ENCODE data around the gene SYNE2.
"Not testable (repeated sequence)": the region's sequence is repeated elsewhere in the genome, so short reads cannot be mapped to it uniquely, and the experiment has no call there.

The SYNE2 gene

DNA sequence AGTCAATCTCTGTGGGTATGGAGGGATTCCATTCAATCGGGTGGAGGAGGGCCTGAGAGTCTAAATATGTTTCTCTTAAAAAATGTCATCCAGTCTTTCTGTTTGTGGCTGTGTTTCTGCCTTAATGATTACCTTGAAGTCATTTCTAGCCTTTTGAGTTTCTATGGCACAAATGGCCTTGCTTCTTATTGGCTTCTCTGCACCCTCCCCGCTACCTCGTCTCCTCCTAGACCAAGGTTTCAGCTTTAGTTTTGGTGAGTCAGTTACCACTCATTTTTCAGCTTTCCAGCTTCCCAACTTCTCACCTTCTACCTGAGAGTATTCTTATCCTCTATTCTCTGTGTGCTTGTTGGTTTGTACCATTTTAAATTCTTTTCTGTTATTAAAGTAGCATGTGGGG lies 159.2 kb downstream of the SYNE2 start:
- in situ Hi-C loops (cut with MboI; ENCODE audit: low pct_unique_long_range_greater_than_20kb, low sequenced_read_pairs, unreplicated experiment) = no loop called here
- TF ChIP-seq, protein P1, sequence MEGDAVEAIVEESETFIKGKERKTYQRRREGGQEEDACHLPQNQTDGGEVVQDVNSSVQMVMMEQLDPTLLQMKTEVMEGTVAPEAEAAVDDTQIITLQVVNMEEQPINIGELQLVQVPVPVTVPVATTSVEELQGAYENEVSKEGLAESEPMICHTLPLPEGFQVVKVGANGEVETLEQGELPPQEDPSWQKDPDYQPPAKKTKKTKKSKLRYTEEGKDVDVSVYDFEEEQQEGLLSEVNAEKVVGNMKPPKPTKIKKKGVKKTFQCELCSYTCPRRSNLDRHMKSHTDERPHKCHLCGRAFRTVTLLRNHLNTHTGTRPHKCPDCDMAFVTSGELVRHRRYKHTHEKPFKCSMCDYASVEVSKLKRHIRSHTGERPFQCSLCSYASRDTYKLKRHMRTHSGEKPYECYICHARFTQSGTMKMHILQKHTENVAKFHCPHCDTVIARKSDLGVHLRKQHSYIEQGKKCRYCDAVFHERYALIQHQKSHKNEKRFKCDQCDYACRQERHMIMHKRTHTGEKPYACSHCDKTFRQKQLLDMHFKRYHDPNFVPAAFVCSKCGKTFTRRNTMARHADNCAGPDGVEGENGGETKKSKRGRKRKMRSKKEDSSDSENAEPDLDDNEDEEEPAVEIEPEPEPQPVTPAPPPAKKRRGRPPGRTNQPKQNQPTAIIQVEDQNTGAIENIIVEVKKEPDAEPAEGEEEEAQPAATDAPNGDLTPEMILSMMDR (IDR thresholded peaks at IDR 0.05; ENCODE audit: extremely low read depth, insufficient read depth, missing control alignments) = no peak
- no peak for DNase-seq (ENCODE audit: low spot score)

DNA sequence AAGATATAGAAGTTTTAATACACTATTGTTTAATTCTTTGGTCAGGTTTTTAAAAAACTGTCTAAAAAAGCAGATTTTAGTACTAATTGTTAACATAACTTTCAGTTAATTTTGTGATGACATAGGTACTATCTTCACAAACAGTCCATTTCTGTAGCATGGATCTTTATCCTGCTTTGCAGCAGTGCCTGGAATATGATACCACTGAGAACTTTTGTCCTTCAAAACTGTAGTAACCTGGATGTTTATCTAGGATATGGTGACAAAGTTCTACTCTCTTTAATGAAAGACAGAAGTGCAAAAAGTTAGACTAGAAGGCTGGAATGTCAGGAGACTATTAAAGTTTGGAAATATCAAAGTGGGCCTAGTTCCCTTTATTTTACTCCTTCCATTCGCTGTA lies 159.9 kb downstream of the SYNE2 start:
- in situ Hi-C loops (cut with MboI; ENCODE audit: low pct_unique_long_range_greater_than_20kb, low sequenced_read_pairs, unreplicated experiment) = no loop called here
- TF ChIP-seq, protein P1 (IDR thresholded peaks at IDR 0.05; ENCODE audit: extremely low read depth, insufficient read depth, missing control alignments) = no peak
- no peak for DNase-seq (ENCODE audit: low spot score)

DNA sequence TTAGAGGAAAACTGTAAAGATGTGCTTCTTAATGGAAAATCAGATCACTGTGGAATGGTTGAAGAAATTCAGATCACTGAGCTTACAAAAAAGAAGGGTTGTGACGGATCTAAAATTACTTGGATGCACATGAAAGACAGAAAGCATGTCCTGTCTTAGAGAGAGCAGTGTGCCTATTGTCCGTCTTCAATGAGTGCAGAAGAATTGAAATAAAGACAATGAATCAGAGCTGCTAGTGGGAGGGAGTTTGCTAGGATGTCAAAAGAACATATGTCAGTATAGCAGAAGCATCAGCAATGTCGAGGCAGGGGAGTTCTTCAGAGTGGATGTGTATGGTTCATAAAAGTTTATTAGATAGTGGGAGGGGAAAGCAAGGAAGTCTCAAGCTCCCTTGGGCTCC lies 172.7 kb downstream of the SYNE2 start:
- in situ Hi-C loops (cut with MboI; ENCODE audit: low pct_unique_long_range_greater_than_20kb, low sequenced_read_pairs, unreplicated experiment) = no loop called here
- TF ChIP-seq, protein P1 (IDR thresholded peaks at IDR 0.05; ENCODE audit: extremely low read depth, insufficient read depth, missing control alignments) = no peak

DNA sequence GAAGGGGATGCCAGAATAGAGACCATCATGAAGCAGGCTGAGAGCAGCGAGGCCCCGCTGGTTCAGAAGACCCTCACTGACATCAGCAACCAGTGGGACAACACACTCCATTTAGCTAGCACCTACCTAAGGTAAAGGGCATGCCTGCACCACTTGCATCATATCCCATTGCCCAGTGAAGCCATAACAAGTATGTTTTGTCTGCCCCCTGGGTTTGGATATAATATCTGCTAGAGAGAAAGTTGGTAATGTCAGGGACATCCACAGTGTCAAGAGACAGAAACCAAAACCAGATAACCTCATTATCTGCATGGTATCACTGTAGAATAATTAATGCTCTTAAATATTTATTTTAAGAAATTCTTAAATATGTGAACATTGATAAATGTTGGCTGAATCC lies 173.8 kb downstream of the SYNE2 start:
- DNase-seq (ENCODE audit: low spot score) = no peak
- in situ Hi-C loops (cut with MboI; ENCODE audit: low pct_unique_long_range_greater_than_20kb, low sequenced_read_pairs, unreplicated experiment) = no loop called here
- TF ChIP-seq, protein P1 (IDR thresholded peaks at IDR 0.05; ENCODE audit: extremely low read depth, insufficient read depth, missing control alignments) = no peak

More for the DNA sequence above, 172.7 kb downstream of the SYNE2 start:
- no peak for DNase-seq (ENCODE audit: low spot score)

DNA sequence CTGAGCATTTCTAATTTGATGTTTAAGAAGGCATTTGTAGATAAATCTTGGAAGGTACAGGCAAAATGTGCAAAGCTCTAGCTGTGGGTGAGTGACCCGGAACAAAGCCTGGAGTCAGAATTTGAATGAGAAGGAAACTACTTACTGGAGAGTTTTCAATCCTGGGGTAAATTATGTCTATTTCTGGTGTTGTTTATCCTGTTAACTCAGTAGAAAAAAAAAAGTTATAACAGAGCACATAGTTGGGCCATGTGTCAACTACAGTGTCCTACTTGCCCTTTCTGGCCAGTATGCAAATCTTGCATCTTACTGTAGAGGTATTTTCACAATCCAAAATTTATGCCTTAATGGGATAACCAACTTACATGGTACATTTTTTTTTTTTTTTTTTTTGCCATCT lies 182.3 kb downstream of the SYNE2 start:
- TF ChIP-seq, protein P1 (IDR thresholded peaks at IDR 0.05; ENCODE audit: extremely low read depth, insufficient read depth, missing control alignments) = no peak
- in situ Hi-C loops (cut with MboI; ENCODE audit: low pct_unique_long_range_greater_than_20kb, low sequenced_read_pairs, unreplicated experiment) = no loop called here
- no peak for DNase-seq (ENCODE audit: low spot score)

DNA sequence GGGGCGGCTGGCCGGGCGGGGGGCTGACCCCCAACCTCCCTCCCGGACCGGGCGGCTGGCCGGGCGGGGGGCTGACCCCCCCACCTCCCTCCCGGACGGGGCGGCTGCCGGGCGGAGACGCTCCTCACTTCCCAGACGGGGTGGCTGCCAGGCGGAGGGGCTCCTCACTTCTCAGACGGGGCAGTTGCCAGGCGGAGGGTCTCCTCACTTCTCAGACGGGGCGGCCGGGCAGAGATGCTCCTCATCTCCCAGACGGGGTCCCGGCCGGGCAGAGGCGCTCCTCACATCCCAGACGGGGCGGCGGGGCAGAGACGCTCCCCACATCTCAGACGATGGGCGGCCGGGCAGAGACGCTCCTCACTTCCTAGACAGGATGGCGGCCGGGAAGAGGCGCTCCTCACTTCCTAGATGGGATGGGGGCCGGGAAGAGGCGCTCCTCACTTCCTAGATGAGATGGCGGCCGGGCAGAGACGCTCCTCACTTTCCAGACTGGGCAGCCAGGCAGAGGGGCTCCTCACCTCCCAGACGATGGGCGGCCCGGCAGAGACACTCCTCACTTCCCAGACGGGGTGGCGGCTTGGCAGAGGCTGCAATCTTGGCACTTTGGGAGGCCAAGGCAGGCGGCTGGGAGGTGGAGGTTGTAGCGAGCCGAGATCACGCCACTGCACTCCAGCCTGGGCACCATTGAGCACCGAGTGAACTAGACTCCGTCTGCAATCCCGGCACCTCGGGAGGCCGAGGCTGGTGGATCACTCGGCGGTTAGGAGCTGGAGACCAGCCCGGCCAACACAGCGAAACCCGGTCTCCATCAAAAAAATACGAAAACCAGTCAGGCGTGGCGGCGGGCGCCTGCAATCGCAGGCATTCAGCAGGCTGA lies 185.3 kb downstream of the SYNE2 start:
- in situ Hi-C loops (cut with MboI; ENCODE audit: low pct_unique_long_range_greater_than_20kb, low sequenced_read_pairs, unreplicated experiment); DNase-seq (ENCODE audit: low spot score): not testable (repeated sequence)

DNA sequence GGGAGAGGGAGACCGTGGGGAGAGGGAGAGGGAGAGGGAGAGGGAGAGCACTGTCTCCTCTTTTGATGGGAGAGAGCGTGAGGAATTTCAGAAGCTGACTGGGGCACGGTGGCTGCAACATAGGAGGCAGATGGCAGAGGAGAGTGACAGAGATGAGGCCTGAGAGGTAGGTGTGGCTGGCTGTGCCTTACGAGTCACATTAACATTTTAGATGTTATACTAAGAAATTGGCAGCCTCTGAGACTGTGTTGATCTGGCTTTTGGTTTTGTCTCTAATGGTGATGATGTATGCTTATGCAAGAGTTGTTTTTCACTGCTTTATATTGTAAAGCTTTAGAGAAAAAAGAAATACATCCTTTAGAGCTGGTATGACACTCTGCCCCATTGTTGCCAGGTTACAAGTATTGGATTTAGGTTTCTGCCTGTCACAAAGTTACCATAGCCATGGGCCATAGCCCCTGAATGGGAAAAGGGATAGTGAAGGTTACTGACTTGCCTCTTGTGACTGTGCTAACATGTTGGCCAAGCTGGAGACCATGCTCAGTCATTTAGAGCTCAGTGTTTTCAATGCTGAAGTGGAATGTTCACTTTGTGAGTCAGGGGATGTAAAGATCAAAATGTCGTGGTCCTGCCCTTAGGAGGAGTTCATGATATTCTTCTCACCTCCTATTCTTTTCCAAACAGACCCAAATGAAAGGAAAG lies 186.2 kb downstream of the SYNE2 start:
- no peak for DNase-seq (ENCODE audit: low spot score)
- TF ChIP-seq, protein P1 (IDR thresholded peaks at IDR 0.05; ENCODE audit: extremely low read depth, insufficient read depth, missing control alignments) = no peak
- in situ Hi-C loops (cut with MboI; ENCODE audit: low pct_unique_long_range_greater_than_20kb, low sequenced_read_pairs, unreplicated experiment) = no loop called here

All from GM13977 (cell line).